CD4-positive, alpha-beta T cell (primary cell): Measurements from ENCODE around the gene MAN2B2. TPM values are rescaled to one million over a fixed set of nuclear protein-coding genes. Genes with fewer than 3 reads are reported as not detected.

Experiments used
- ATAC-seq: fragments of 200-7000 bp; cut with Tn5 transposase; one replicate; pipeline ENCODE4 v1.10.0; 2022; ENCODE audit warnings: mild to moderate bottlenecking; ENCODE audit not compliant: poor library complexity
- CTCF ChIA-PET: fragments of 350-600 bp; sonication (Branson Sonifier 250); formaldehyde crosslinking; loops from one replicate; lab custom pipeline; 2021; ENCODE audit warnings: antibody characterized with exemption, inconsistent platforms; lab: Charles Lee
- POLR2A ChIA-PET: fragments of 350-600 bp; sonication (Branson Sonifier 250); formaldehyde crosslinking; loops from one replicate; lab custom pipeline; 2021; ENCODE audit warnings: antibody characterized with exemption, inconsistent platforms; lab: Charles Lee
- DNase-seq, 14 experiments: peaks; one replicate each; pipeline ENCODE4 v3.0.0-alpha.2; 2013 to 2020; ENCODE audit warnings: mixed read lengths in 2 of 14
- H3K27ac ChIP-seq, 2 donors: one replicate each; pipeline versions ENCODE4 v1.5.1 to v1.7.0; 2013; ENCODE audit warnings: low read length in 2 of 2, low read depth in 1 of 2, mild to moderate bottlenecking in 1 of 2
- H3K27me3 ChIP-seq, 2 experiments: 1 replicate in 1 of 2; 2 replicates in 1 of 2; pipeline versions ENCODE4 v1.6.1 to v1.7.0; 2013; ENCODE audit warnings: low read length in 2 of 2, control low read depth in 1 of 2, mild to moderate bottlenecking in 1 of 2, moderate library complexity in 1 of 2; ENCODE audit not compliant: insufficient read depth in 2 of 2, control insufficient read depth in 1 of 2
- H3K36me3 ChIP-seq: one replicate; pipeline ENCODE4 v1.6.1; 2013; ENCODE audit warnings: low read length, control low read depth; ENCODE audit not compliant: insufficient read depth
- H3K4me1 ChIP-seq: one replicate; pipeline ENCODE4 v1.6.1; 2013; ENCODE audit warnings: low read length, control low read depth; ENCODE audit not compliant: insufficient read depth
- H3K4me3 ChIP-seq: one replicate; pipeline ENCODE4 v1.5.1; 2013; ENCODE audit warnings: mild to moderate bottlenecking, low read length, moderate library complexity
- H3K9me3 ChIP-seq, 2 experiments: 1 replicate in 1 of 2; 2 replicates in 1 of 2; pipeline versions ENCODE4 v1.6.1 to v1.7.0; 2013; ENCODE audit warnings: low read length in 2 of 2, mild to moderate bottlenecking in 2 of 2, control low read depth in 1 of 2, moderate library complexity in 1 of 2; ENCODE audit not compliant: control insufficient read depth in 1 of 2, insufficient read depth in 1 of 2
- H3K27ac Mint-ChIP-seq: one replicate; pipeline ENCODE4 v1.8.0; 2020; ENCODE audit warnings: mixed read lengths
- H3K27me3 Mint-ChIP-seq: one replicate; pipeline ENCODE4 v1.8.0; 2021; ENCODE audit warnings: mixed read lengths
- H3K36me3 Mint-ChIP-seq: one replicate; pipeline ENCODE4 v1.8.0; 2021; ENCODE audit warnings: low read depth, mixed read lengths
- H3K4me1 Mint-ChIP-seq: one replicate; pipeline ENCODE4 v1.8.0; 2021; ENCODE audit warnings: low read depth, mixed read lengths
- H3K4me3 Mint-ChIP-seq: one replicate; pipeline ENCODE4 v1.8.0; 2020; ENCODE audit warnings: mild to moderate bottlenecking, mixed read lengths
- H3K9me3 Mint-ChIP-seq: one replicate; pipeline ENCODE4 v1.8.0; 2020; ENCODE audit warnings: mixed read lengths
- intact Hi-C, 2 experiments: fragments of 100-400 bp; cut with DNase I in 1 of 2; cut with micrococcal nuclease in 1 of 2; formaldehyde crosslinking; loops; one replicate each; pipeline versions ENCODE4 v1.15.1 to v1.9.0; 2023 to 2025; cut with DNase I, micrococcal nuclease
- total RNA-seq, 174 experiments: library from RNA in 2 of 174; stranded (reverse) in 2 of 174; gene quantifications; one replicate each; pipeline ENCODE4 v1.2.3 and lab custom pipeline; 2021 to 2026
- TF ChIP-seq, protein P1 (sequence below): fragments of 200-600 bp; IDR thresholded peaks from one replicate; pipeline ENCODE4 v1.8.0; 2022; ENCODE audit warnings: antibody characterized with exemption, mild to moderate bottlenecking

MAN2B2 gene
- total RNA-seq, 2 experiments from 2014 or later, result 25.9 to 28.5 TPM

DNA sequence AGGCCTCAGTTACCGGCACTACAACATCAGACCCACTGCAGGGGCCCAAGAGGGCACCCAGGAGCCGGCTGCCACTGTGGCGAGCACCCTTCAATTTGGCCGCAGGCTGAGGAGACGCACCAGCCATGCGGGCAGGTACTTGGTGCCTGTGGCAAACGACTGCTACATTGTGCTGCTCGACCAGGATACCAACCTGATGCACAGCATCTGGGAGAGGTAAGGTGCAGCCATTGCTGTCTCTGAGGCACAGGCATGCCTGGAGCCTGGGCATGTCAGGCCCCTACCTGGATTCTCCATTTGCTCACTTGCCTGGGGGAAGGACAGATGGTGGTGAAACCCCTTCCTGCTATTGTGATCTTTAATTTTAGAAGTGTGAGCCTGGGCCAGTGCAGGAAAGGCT, 30.1 kb downstream of the MAN2B2 start:
- ATAC-seq, result no peak
- no peaks in the 10 kb centered on the region for H3K27me3 Mint-ChIP-seq
- H3K36me3 ChIP-seq, result peaks cover 94% of the 10 kb centered on the region

GRCh38 chr4:6605605-6606004, 30.6 kb downstream of the MAN2B2 start:
- Mint-ChIP-seq H3K36me3 (peaks cover 97% of the 10 kb centered on the region), H3K27me3 (no peaks in the 10 kb centered on the region), H3K9me3 (no peaks in the 10 kb centered on the region), H3K4me3 (no peak overlapping the region), H3K27ac (no peak overlapping the region), H3K4me1 (no peaks in the 10 kb centered on the region)
- Histone ChIP-seq H3K9me3 (peaks cover 6 to 36% of the 10 kb centered on the region in 2 experiments), H3K27me3 (no peaks in the 10 kb centered on the region), H3K4me3 (no peak overlapping the region), H3K36me3 (peaks cover 94% of the 10 kb centered on the region), H3K4me1 (no peaks in the 10 kb centered on the region), H3K27ac (no peak overlapping the region)
- TF ChIP-seq, protein P1, sequence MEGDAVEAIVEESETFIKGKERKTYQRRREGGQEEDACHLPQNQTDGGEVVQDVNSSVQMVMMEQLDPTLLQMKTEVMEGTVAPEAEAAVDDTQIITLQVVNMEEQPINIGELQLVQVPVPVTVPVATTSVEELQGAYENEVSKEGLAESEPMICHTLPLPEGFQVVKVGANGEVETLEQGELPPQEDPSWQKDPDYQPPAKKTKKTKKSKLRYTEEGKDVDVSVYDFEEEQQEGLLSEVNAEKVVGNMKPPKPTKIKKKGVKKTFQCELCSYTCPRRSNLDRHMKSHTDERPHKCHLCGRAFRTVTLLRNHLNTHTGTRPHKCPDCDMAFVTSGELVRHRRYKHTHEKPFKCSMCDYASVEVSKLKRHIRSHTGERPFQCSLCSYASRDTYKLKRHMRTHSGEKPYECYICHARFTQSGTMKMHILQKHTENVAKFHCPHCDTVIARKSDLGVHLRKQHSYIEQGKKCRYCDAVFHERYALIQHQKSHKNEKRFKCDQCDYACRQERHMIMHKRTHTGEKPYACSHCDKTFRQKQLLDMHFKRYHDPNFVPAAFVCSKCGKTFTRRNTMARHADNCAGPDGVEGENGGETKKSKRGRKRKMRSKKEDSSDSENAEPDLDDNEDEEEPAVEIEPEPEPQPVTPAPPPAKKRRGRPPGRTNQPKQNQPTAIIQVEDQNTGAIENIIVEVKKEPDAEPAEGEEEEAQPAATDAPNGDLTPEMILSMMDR, result no peak
- no peak for DNase-seq
- CTCF ChIA-PET, result no interaction called here
- intact Hi-C loops, result no loop called here
- ATAC-seq, result no peak
- POLR2A ChIA-PET, result interaction anchor here (1.1 kb wide), 1 partner anchor 85 kb away, joined by 3 read pairs; no protein-coding TSS in a partner anchor

More for the DNA sequence above, 30.1 kb downstream of the MAN2B2 start:
- no peaks in the 10 kb centered on the region for H3K4me1 ChIP-seq
- ChIA-PET CTCF (interaction anchor here (0.9 kb wide), 1 partner anchor 269 kb away, joined by 3 read pairs; no protein-coding TSS in a partner anchor), POLR2A (no interaction called here)
- peaks cover 6 to 38% of the 10 kb centered on the region in 2 experiments for H3K9me3 ChIP-seq
- TF ChIP-seq, protein P1, result no peak
- intact Hi-C loops, result no loop called here
- Mint-ChIP-seq H3K36me3 (peaks cover 97% of the 10 kb centered on the region), H3K4me3 (no peak overlapping the region), H3K9me3 (no peaks in the 10 kb centered on the region), H3K4me1 (no peaks in the 10 kb centered on the region), H3K27ac (no peak overlapping the region)
- DNase-seq, result no peak
- H3K4me3 ChIP-seq, result no peak overlapping the region
- no peaks in the 10 kb centered on the region for H3K27me3 ChIP-seq
- no peak overlapping the region for H3K27ac ChIP-seq

GRCh38 chr4:6606465-6607235, 31.7 kb downstream of the MAN2B2 start:
- ATAC-seq (no peak), DNase-seq (no peak)
- intact Hi-C loops, result no loop called here
- Mint-ChIP-seq H3K27ac (no peak overlapping the region), H3K4me3 (no peak overlapping the region), H3K27me3 (no peaks in the 10 kb centered on the region), H3K4me1 (no peaks in the 10 kb centered on the region), H3K36me3 (peaks cover 98% of the 10 kb centered on the region), H3K9me3 (no peaks in the 10 kb centered on the region)
- TF ChIP-seq, protein P1, result no peak
- POLR2A ChIA-PET, result interaction anchor here (1.1 kb wide), 1 partner anchor 84 kb away, joined by 3 read pairs; no protein-coding TSS in a partner anchor
- H3K9me3 ChIP-seq, result peaks cover 6 to 35% of the 10 kb centered on the region in 2 experiments
- no peaks in the 10 kb centered on the region for H3K4me1 ChIP-seq
- H3K27me3 ChIP-seq, result no peaks in the 10 kb centered on the region
- H3K36me3 ChIP-seq, result peaks cover 94% of the 10 kb centered on the region
- CTCF ChIA-PET, result no interaction called here
- H3K27ac ChIP-seq, result no peak overlapping the region
- no peak overlapping the region for H3K4me3 ChIP-seq
